ENCODE measurements around the gene NECTIN3. TPM values are rescaled to one million over a fixed set of nuclear protein-coding genes. Genes with fewer than 3 reads are reported as not detected.
A peak's percentile ranks its signal among the peaks of the same experiment; 100 is the strongest.

Gene NECTIN3, protein sequence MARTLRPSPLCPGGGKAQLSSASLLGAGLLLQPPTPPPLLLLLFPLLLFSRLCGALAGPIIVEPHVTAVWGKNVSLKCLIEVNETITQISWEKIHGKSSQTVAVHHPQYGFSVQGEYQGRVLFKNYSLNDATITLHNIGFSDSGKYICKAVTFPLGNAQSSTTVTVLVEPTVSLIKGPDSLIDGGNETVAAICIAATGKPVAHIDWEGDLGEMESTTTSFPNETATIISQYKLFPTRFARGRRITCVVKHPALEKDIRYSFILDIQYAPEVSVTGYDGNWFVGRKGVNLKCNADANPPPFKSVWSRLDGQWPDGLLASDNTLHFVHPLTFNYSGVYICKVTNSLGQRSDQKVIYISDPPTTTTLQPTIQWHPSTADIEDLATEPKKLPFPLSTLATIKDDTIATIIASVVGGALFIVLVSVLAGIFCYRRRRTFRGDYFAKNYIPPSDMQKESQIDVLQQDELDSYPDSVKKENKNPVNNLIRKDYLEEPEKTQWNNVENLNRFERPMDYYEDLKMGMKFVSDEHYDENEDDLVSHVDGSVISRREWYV
- total RNA-seq: 1 to 10 TPM; 1.4 to 9.9 (median 2.0) TPM

- Histone ChIP-seq H3K4me3 (peak within 1 kb of the TSS; percentile 49 to 96 (median 74)), H3K27ac (peak within 1 kb of the TSS; percentile 71 to 96 (median 88)), H3K9me3 (no peaks in the 10 kb centered on the region), H3K27me3 (peaks cover 0 to 27% (median 0%) of the 10 kb centered on the region in 4 donors), H3K36me3 (no peaks in the 10 kb centered on the region), H3K4me1 (peaks cover 7 to 44% (median 12%) of the 10 kb centered on the region in 3 donors)
- TF ChIP-seq POLR2A (IDR thresholded peaks at IDR 0.05): peak in 2 of 4 donors; percentile 38 to 50
- TF ChIP-seq, protein P1, sequence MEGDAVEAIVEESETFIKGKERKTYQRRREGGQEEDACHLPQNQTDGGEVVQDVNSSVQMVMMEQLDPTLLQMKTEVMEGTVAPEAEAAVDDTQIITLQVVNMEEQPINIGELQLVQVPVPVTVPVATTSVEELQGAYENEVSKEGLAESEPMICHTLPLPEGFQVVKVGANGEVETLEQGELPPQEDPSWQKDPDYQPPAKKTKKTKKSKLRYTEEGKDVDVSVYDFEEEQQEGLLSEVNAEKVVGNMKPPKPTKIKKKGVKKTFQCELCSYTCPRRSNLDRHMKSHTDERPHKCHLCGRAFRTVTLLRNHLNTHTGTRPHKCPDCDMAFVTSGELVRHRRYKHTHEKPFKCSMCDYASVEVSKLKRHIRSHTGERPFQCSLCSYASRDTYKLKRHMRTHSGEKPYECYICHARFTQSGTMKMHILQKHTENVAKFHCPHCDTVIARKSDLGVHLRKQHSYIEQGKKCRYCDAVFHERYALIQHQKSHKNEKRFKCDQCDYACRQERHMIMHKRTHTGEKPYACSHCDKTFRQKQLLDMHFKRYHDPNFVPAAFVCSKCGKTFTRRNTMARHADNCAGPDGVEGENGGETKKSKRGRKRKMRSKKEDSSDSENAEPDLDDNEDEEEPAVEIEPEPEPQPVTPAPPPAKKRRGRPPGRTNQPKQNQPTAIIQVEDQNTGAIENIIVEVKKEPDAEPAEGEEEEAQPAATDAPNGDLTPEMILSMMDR (IDR thresholded peaks at IDR 0.05): no peak
- peak; percentile 37 for DNase-seq
- intact Hi-C loops (cut with DNase I): no loop called here
- WGBS, 2 donors: 0% methylated on average over 9 to 12 of the region's 79 CpGs
Observed at GRCh38 chr3:111071257-111072030, at the start of gene NECTIN3. Gene NECTIN3, plus strand, starts transcription at chr3:111071816. Its CDS starts 202 bp downstream, at chr3:111072018.

GRCh38 chr3:111027868-111028267 lies 43.7 kb upstream of the NECTIN3 start:
- H3K9me3 ChIP-seq: no peaks in the 10 kb centered on the region
- H3K27ac ChIP-seq: no peak overlapping the region
- DNase-seq: no peak
- no peaks in the 10 kb centered on the region for H3K27me3 ChIP-seq
- TF ChIP-seq POLR2A (IDR thresholded peaks at IDR 0.05): no peak
- no peaks in the 10 kb centered on the region for H3K4me1 ChIP-seq
- H3K36me3 ChIP-seq: no peaks in the 10 kb centered on the region
- H3K4me3 ChIP-seq: no peak overlapping the region
- intact Hi-C loops (cut with DNase I): no loop called here
- WGBS, 2 donors: 21 to 25% methylated on average over 1 of the region's 1 CpG

GRCh38 chr3:111031538-111031937 lies 40.1 kb upstream of the NECTIN3 start:
- TF ChIP-seq, protein P1 (IDR thresholded peaks at IDR 0.05): no peak
- TF ChIP-seq POLR2A (IDR thresholded peaks at IDR 0.05): no peak
- no peaks in the 10 kb centered on the region for H3K36me3 ChIP-seq
- 79 to 93% methylated on average over 2 of the region's 2 CpGs for WGBS, 2 donors
- H3K27ac ChIP-seq: no peak overlapping the region
- no peaks in the 10 kb centered on the region for H3K9me3 ChIP-seq
- no peak overlapping the region for H3K4me3 ChIP-seq
- H3K4me1 ChIP-seq: no peaks in the 10 kb centered on the region
- no peaks in the 10 kb centered on the region for H3K27me3 ChIP-seq
- DNase-seq: no peak
- intact Hi-C loops (cut with DNase I): no loop called here

GRCh38 chr3:111032677-111033076 lies 38.9 kb upstream of the NECTIN3 start:
- no peak for TF ChIP-seq POLR2A (IDR thresholded peaks at IDR 0.05)
- H3K4me3 ChIP-seq: no peak overlapping the region
- intact Hi-C loops (cut with DNase I): no loop called here
- H3K36me3 ChIP-seq: no peaks in the 10 kb centered on the region
- H3K9me3 ChIP-seq: peaks cover 0 to 3% (median 0%) of the 10 kb centered on the region in 3 donors
- no peaks in the 10 kb centered on the region for H3K4me1 ChIP-seq
- no peak overlapping the region for H3K27ac ChIP-seq
- DNase-seq: no peak
- WGBS, 2 donors: 72 to 80% methylated on average over 3 of the region's 3 CpGs
- H3K27me3 ChIP-seq: no peaks in the 10 kb centered on the region

GRCh38 chr3:111033470-111034050 lies 38.1 kb upstream of the NECTIN3 start:
- Histone ChIP-seq H3K4me3 (no peak overlapping the region), H3K36me3 (no peaks in the 10 kb centered on the region), H3K27me3 (no peaks in the 10 kb centered on the region), H3K9me3 (peaks cover 0 to 5% (median 0%) of the 10 kb centered on the region in 3 donors), H3K27ac (no peak overlapping the region), H3K4me1 (no peaks in the 10 kb centered on the region)
- DNase-seq: no peak
- 50 to 60% methylated on average over 1 of the region's 1 CpG for WGBS, 2 donors
- intact Hi-C loops (cut with DNase I): no loop called here
- TF ChIP-seq, protein P1 (IDR thresholded peaks at IDR 0.05): no peak
- no peak for TF ChIP-seq POLR2A (IDR thresholded peaks at IDR 0.05)
